ENCODE data around the gene ARSH.

ARSH gene

DNA sequence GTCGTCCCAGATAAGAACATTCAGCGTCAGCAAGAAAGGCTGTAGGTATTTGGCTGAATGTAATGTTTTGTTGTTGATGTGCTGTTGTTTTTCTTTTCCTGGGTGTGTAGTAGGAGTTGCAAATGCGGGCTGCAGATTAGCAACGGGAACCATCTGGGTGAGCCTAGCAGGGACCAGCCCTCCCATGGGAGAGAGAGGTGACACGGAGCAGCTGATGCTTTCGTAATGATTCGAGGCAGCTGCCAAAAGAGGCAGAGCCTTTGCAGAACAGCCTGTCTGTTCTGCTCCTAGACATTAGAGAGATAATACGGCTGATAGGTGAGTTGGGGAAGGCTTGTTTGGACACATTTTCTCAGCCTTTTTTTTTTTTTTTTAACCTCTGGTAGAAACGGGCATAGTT, 60.2 kb downstream of the ARSH start:
- no peak overlapping the region for H2AFZ ChIP-seq (ENCODE audit: low read depth)
- H3K36me3 ChIP-seq (ENCODE audit: insufficient read depth), result no peaks in the 10 kb centered on the region
- no peaks in the 10 kb centered on the region for H4K20me1 ChIP-seq (ENCODE audit: insufficient read depth)
- H3K4me1 ChIP-seq (ENCODE audit: low read depth, poor library complexity, severe bottlenecking), result no peaks in the 10 kb centered on the region
- no peak overlapping the region for H3K27ac ChIP-seq
- no peak overlapping the region for H3K9ac ChIP-seq
- H3K4me2 ChIP-seq, result no peak overlapping the region
- H3K79me2 ChIP-seq (ENCODE audit: insufficient read depth, low read depth), result no peaks in the 10 kb centered on the region
- H3K27me3 ChIP-seq (ENCODE audit: insufficient read depth, low read depth), result no peaks in the 10 kb centered on the region
- TF ChIP-seq, protein P1, sequence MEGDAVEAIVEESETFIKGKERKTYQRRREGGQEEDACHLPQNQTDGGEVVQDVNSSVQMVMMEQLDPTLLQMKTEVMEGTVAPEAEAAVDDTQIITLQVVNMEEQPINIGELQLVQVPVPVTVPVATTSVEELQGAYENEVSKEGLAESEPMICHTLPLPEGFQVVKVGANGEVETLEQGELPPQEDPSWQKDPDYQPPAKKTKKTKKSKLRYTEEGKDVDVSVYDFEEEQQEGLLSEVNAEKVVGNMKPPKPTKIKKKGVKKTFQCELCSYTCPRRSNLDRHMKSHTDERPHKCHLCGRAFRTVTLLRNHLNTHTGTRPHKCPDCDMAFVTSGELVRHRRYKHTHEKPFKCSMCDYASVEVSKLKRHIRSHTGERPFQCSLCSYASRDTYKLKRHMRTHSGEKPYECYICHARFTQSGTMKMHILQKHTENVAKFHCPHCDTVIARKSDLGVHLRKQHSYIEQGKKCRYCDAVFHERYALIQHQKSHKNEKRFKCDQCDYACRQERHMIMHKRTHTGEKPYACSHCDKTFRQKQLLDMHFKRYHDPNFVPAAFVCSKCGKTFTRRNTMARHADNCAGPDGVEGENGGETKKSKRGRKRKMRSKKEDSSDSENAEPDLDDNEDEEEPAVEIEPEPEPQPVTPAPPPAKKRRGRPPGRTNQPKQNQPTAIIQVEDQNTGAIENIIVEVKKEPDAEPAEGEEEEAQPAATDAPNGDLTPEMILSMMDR (conservative IDR thresholded peaks at IDR 0.05; ENCODE audit: low read depth, low read length), result no peak
- H3K4me3 ChIP-seq (IDR thresholded peaks at IDR 0.05; ENCODE audit: insufficient read depth, low read depth, low read length), result no peak overlapping the region

DNA sequence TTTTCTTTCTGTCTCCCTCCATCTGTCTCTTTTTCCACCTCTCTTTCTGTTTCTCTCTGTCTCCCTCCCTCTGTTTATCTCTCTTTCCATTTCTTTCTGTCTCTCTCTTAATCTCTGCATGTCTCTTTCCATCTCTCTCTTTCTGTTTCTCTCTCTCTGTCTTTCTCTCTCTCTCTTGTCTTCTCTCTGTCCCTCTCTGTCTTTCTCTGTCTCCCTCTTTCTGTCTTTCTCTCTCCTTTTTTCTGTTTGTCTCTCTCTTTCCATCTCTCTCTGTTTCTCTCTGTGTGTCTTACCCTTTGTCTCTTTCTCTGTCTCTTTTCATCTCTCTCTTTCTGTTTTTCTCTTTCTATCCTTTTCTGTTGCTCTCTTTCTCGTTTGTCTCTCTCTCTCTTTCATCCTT, 69.6 kb downstream of the ARSH start:
- Histone ChIP-seq H3K4me2 (no peak overlapping the region), H3K9ac (no peak overlapping the region), H2AFZ (ENCODE audit: low read depth) (no peak overlapping the region), H3K27me3 (ENCODE audit: insufficient read depth, low read depth) (no peaks in the 10 kb centered on the region), H3K27ac (no peak overlapping the region), H3K36me3 (ENCODE audit: insufficient read depth) (no peaks in the 10 kb centered on the region), H3K4me1 (ENCODE audit: low read depth, poor library complexity, severe bottlenecking) (no peaks in the 10 kb centered on the region), H3K4me3 (IDR thresholded peaks at IDR 0.05; ENCODE audit: insufficient read depth, low read depth, low read length) (no peak overlapping the region), H4K20me1 (ENCODE audit: insufficient read depth) (no peaks in the 10 kb centered on the region), H3K79me2 (ENCODE audit: insufficient read depth, low read depth) (no peaks in the 10 kb centered on the region)
- TF ChIP-seq, protein P1 (conservative IDR thresholded peaks at IDR 0.05; ENCODE audit: low read depth, low read length), result no peak

DNA sequence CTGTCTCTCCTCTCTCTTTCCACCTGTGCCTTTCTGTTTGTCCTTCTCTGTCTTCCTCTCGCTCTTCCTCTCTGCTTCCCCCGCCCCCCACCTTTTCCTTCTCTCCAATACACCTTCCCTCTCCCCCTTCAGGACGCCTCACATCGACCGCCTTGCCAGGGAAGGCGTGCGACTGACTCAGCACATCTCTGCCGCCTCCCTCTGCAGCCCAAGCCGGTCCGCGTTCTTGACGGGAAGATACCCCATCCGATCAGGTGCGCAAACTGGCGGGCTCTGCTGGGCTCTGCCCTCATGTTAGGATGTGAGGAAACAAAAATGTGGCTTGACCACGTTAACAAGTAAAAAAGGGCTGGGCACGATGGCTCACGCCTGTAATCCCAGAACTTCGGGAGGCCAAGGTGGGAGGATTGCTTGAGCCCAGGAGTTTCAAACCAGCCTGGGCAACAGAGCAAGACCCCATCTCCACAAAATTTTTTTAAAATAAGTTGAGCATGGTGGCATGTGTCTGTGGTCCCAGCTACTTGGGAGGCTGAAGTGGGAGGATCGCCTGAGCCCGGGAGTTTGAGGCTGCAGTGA, 70.2 kb downstream of the ARSH start:
- no peaks in the 10 kb centered on the region for H3K36me3 ChIP-seq (ENCODE audit: insufficient read depth)
- H3K27ac ChIP-seq, result no peak overlapping the region
- H4K20me1 ChIP-seq (ENCODE audit: insufficient read depth), result no peaks in the 10 kb centered on the region
- no peak overlapping the region for H3K4me2 ChIP-seq
- H3K9ac ChIP-seq, result no peak overlapping the region
- TF ChIP-seq, protein P1 (conservative IDR thresholded peaks at IDR 0.05; ENCODE audit: low read depth, low read length), result no peak
- H3K27me3 ChIP-seq (ENCODE audit: insufficient read depth, low read depth), result no peaks in the 10 kb centered on the region
- H3K4me1 ChIP-seq (ENCODE audit: low read depth, poor library complexity, severe bottlenecking), result no peaks in the 10 kb centered on the region
- no peak overlapping the region for H3K4me3 ChIP-seq (IDR thresholded peaks at IDR 0.05; ENCODE audit: insufficient read depth, low read depth, low read length)
- no peaks in the 10 kb centered on the region for H3K79me2 ChIP-seq (ENCODE audit: insufficient read depth, low read depth)
- no peak overlapping the region for H2AFZ ChIP-seq (ENCODE audit: low read depth)
